CD1c-positive myeloid dendritic cell (primary cell): ENCODE results near the gene APOBEC3B.
"Not testable (repeated sequence)": the region's sequence is repeated elsewhere in the genome, so short reads cannot be mapped to it uniquely, and the experiment has no call there.

ENCODE experiments used
- DNase-seq: peaks from one replicate; pipeline ENCODE4 v3.0.0-alpha.2; 2016; ENCODE audit errors: extremely low spot score

APOBEC3B gene

DNA sequence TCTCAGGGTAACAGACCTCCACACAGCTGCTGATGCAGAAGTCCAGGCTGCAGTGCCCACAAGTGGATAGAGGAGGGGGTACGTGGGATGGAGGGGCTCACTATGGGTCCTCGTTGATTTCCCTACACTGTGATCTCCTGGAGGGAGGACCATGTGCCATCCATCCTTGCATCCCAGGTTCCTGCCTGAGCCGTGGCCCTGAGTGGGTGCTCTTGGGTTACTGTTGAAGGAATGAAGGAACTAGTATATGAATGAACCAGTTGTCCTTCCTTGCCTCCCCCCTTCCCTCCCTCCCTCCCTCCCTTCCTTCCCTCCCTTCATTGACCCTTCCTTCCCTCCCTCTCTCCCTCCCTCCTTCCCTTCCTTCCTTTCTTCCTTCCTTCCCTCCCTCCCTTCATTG, 15.4 kb downstream of the APOBEC3B start:
- no peak for DNase-seq

DNA sequence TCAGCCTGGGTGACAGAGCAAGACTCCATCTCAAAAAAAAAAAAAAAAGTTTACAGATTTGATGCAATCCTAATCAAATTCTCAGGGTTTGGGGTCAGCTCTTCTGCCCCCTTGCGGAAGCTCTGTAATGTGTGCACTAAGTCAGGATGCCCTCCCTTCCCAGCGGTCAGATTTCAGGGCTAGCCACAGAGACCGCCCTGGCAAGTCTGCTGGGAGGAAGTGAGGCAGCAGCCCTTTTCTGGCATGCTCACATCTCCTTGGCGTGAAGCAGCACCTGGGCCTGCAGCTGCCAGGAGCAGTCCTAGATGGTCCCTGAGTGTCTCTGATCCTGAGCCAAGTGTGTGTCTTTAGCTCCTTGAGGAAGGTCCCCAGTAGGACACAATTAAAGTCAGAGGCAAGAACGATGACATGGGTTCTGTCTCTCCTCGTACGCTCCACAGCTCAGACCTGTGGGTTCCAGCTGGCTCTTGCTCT, 21.1 kb downstream of the APOBEC3B start:
- peak; percentile 88 for DNase-seq

- DNase-seq, result no peak
These were observed 25.0 kb downstream of the APOBEC3B start for GRCh38 chr22:39007177-39007576.

DNA sequence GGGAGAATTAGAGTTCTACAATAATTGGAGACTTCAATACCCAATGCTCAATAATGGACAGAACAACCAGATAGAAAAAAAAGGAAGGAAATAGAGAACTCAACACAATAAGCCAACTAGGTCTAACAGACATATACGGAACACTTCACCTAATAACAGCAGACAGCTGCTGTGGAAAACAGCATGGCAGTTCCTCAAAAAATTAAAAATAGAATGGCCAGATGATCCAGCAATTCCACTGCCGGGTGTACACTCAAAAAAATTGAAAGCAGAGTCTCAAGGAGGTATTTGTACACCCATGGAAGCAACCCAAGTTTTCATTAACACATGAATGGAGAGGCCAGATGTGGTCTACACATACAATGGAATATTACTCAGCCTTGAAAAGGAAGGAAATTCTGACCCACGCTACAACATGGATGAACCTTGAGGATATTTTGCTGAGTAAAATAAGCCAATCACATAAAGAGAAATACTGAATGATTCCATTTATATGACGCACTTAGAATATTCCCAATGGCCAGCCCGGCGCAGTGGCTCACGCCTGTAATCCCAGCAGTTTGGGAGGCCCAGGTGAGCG, 26.2 kb downstream of the APOBEC3B start:
- DNase-seq, result not testable (repeated sequence)

- no peak for DNase-seq
These were observed 28.8 kb downstream of the APOBEC3B start for GRCh38 chr22:39010946-39011345.

GRCh38 chr22:39012533-39013511, 30.7 kb downstream of the APOBEC3B start:
- DNase-seq, result no peak

GRCh38 chr22:39013561-39013941, 31.4 kb downstream of the APOBEC3B start:
- not testable (repeated sequence) for DNase-seq

DNA sequence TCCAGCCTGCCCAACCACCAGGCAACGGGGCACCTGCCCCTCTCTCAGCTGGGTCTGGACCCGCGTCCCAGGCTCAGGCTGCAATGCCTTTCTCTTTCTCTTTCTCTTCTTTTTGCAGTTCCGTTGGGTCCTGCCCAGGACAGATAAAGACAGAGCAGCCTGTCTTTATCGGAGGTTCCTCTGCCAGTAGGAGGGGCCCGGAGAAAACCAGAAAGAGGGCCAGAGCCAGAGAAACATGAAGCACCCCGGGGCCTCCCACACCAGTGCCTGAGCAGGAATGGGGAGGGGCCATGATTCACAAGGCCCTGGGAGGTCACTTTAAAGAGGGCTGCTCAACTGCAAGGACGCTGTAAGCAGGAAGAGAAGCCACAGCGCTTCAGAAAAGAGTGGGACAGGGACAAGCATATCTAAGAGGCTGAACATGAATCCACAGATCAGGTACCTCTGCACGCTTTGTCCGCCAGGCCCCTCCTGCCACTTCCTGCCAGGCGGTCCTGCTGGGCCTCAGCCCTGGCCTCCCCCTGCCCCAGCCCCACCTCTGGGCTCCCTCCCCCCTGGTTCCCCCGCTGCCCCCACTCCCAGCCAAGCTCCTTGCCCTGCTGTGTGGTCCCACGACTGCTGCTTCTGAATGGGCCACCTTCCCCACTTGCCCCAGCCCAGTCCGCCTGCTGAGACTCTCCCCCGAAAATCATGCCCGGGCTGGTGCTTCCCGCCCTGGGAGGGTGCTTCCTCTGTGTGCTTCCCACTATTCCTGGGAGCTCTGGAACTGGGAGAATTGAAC, 32.0 kb downstream of the APOBEC3B start, which contains the start of gene APOBEC3C:
APOBEC3C (plus strand) TSS at position 316 of the 781 bp plus-strand sequence; CDS start at position 422, 106 bp downstream.
- peak; percentile 86 for DNase-seq

- not testable (repeated sequence) for DNase-seq
These were observed 32.6 kb downstream of the APOBEC3B start for GRCh38 chr22:39014723-39015121.

GRCh38 chr22:39016592-39016991, 34.4 kb downstream of the APOBEC3B start:
- DNase-seq, result no peak

DNA sequence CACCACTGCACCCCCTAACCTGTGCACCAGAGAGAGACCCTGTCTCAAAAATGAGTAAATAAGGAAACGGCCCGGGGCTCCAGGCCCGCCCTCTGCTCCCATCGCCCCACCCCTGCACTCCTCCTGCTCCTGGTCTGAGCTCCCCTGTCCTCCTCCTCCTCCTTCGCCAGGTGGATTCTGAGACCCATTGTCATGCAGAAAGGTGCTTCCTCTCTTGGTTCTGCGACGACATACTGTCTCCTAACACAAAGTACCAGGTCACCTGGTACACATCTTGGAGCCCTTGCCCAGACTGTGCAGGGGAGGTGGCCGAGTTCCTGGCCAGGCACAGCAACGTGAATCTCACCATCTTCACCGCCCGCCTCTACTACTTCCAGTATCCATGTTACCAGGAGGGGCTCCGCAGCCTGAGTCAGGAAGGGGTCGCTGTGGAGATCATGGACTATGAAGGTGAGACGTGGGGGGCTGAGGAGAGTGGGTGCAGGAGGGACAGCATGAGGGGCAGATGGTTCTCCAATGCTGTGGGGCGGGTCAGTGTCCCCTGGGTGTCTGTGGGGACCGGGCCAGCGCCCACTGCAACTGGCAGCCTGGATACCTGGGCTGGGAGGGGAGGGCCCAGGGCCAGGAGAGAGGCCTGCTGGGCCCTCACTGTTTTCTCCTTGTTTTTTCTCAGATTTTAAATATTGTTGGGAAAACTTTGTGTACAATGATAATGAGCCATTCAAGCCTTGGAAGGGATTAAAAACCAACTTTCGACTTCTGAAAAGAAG, 35.6 kb downstream of the APOBEC3B start:
- DNase-seq, result no peak

- not testable (repeated sequence) for DNase-seq
These were observed 38.0 kb downstream of the APOBEC3B start for GRCh38 chr22:39020021-39020651.

GRCh38 chr22:39021552-39022250, 39.6 kb downstream of the APOBEC3B start:
- DNase-seq, result no peak

- DNase-seq, result no peak
These were observed 42.6 kb downstream of the APOBEC3B start for GRCh38 chr22:39024519-39025308.

DNA sequence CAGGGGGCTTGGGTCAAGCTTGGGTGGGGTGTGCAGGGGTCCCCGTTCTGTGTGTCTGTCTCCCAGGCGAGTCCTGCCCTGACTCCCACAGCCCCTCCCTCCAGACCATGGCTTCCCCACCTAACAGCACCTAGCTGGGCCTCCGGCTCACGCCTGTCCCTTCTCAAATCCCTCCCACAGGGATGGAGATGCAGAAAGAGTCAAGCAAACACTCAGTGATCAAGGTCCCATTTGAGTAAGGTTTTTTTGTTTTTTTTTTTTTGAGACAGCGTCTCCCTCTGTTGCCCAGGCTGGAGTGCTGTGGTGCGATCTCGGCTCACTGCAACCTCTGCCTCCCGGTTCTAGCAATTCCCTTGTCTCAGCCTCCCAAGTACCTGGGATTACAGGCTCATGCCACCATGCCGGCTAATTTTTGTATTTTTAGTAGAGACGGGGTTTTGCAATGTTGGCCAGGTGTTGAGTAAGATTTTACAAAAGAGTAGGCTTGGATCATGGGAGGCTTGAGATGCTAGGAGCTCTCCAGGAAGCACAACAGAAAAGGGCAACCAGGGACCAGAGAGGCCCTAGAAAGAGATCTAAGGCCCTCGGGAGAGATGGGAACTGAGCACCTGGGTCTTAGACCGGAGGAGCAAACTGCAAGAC, 44.5 kb downstream of the APOBEC3B start:
- DNase-seq, result no peak

DNA sequence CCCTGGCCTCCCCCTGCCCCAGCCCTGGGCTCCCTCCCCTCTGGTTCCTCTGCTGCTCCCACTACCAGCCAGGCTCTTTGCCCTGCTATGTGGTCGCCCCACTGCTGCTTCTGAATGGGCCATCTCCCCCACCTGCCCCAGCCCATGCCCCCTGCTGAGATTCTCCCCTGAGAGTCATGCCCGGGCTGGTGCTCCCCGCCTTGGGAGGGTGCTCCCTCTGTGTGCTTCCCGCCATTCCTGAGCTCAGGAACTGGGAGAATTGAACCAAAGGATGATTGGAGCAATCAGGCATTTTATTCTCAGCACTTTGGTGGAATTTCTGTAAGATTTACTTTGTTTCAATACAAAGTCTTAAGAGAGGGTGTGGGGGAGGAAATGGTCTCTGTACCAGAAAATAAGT, 45.6 kb downstream of the APOBEC3B start:
- DNase-seq, result no peak

GRCh38 chr22:39028281-39028680, 46.1 kb downstream of the APOBEC3B start:
- no peak for DNase-seq

GRCh38 chr22:39029227-39029626, 47.1 kb downstream of the APOBEC3B start:
- no peak for DNase-seq

GRCh38 chr22:39030705-39031104, 48.6 kb downstream of the APOBEC3B start:
- no peak for DNase-seq
